ENCODE results near the gene KRTAP9-8. TPM values are rescaled to one million over a fixed set of nuclear protein-coding genes. Genes with fewer than 3 reads are reported as not detected.

Gene KRTAP9-8
- total and polyA plus RNA-seq, 2 of the 8 experiments (the other 6 are each of a cell fraction or from before 2014, with no cell fraction given): not detected

- no peak for TF ChIP-seq EGR1 (IDR thresholded peaks at IDR 0.05; ENCODE audit: borderline replicate concordance, low read depth, low read length)
Measured at GRCh38 chr17:41265078-41265477, 27.3 kb downstream of the KRTAP9-8 start, which contains the start of gene KRTAP9-6 (continued).

DNA sequence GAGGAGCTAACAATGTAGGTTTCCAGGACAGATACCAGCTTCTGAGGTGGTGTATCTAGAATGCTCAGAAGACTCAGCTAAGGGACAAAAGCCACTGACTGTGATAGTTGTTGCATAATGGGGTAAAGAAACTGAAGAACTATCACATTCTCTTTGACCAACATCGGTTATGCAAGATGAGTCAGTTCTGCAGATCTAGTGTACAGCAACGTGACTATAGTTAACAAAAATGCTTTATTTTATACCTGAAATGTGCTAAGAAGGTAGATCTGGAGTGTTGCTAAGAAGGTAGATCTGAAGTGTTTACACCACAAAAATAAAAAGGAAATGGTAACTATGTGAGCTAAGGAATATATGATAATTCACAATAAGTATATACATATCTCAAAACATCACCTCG lies 29.9 kb downstream of the KRTAP9-8 start:
- Histone ChIP-seq H3K79me2 (ENCODE audit: control insufficient read depth in 1 of 2, insufficient read depth in 2 of 2, low read length in 2 of 2) (no peaks in the 10 kb centered on the region), H3K56ac (replicated peaks; ENCODE audit: insufficient read length, low read depth, low read length) (no peak overlapping the region), H2BK15ac (ENCODE audit: low read length) (no peak overlapping the region), H3K27me3 (replicated peaks in 1 of 4; ENCODE audit: control insufficient read depth in 3 of 4, extremely low read depth in 1 of 4, insufficient read depth in 3 of 4, low read length in 3 of 4) (no peaks in the 10 kb centered on the region), H3K36me3 (ENCODE audit: control insufficient read depth in 2 of 4, insufficient read depth in 4 of 4, low read length in 3 of 4) (no peaks in the 10 kb centered on the region), H3K9me3 (ENCODE audit: insufficient read depth in 2 of 2, low read depth in 1 of 2, low read length in 1 of 2) (no peaks in the 10 kb centered on the region), H3K4me1 (replicated peaks in 1 of 4; ENCODE audit: control insufficient read depth in 3 of 4, insufficient read depth in 4 of 4, low read length in 3 of 4) (no peaks in the 10 kb centered on the region), H3K18ac (ENCODE audit: extremely low read depth, low read length) (no peak overlapping the region), H3K9ac (replicated peaks in 1 of 4; ENCODE audit: extremely low read depth in 1 of 4, low read depth in 3 of 4, low read length in 3 of 4) (no peak overlapping the region), H4K8ac (ENCODE audit: extremely low read depth, insufficient read depth, low read length) (no peak overlapping the region), H3K23me2 (ENCODE audit: low read depth, low read length) (no peaks in the 10 kb centered on the region), H3K23ac (ENCODE audit: insufficient read length) (no peak overlapping the region), H2BK120ac (replicated peaks; ENCODE audit: low read depth, low read length) (no peak overlapping the region), H3K27ac (ENCODE audit: low read depth, low read length) (no peak overlapping the region), H2BK5ac (ENCODE audit: low read depth, low read length) (no peak overlapping the region), H4K91ac (replicated peaks; ENCODE audit: insufficient read length, low read length) (no peak overlapping the region), H2BK20ac (ENCODE audit: low read length) (no peak overlapping the region), H3K4me3 (ENCODE audit: extremely low read depth in 1 of 4, insufficient read depth in 2 of 4, low read depth in 3 of 4, low read length in 4 of 4) (no peak overlapping the region), H2AFZ (ENCODE audit: low read length) (no peak overlapping the region), H3K79me1 (ENCODE audit: low read depth, low read length) (no peaks in the 10 kb centered on the region), H3K4ac (replicated peaks; ENCODE audit: insufficient read length, low read depth, low read length) (no peak overlapping the region), H4K20me1 (replicated peaks in 1 of 2; ENCODE audit: control insufficient read depth in 1 of 2, insufficient read depth in 2 of 2, low read length in 2 of 2) (no peaks in the 10 kb centered on the region), H2BK12ac (ENCODE audit: low read depth, low read length) (no peak overlapping the region), H2AK5ac (ENCODE audit: low read depth, low read length) (no peak overlapping the region), H3K14ac (ENCODE audit: insufficient read length) (no peak overlapping the region), H4K5ac (ENCODE audit: insufficient read length, low read depth, low read length) (no peak overlapping the region), H3K4me2 (ENCODE audit: insufficient read depth in 1 of 2, low read depth in 2 of 2, low read length in 2 of 2) (no peak overlapping the region)
- FAIRE-seq (no peak), DNase-seq (ENCODE audit: low read depth in 1 of 2, low spot score in 2 of 2) (no peak)
- no CpG with 5 or more reads among the region's 3 CpGs for WGBS, 2 experiments (ENCODE audit: extremely low coverage in 1 of 2, insufficient coverage in 1 of 2, insufficient read length in 1 of 2, insufficient replicate concordance in 2 of 2, low coverage in 1 of 2, low lambda C conversion rate in 2 of 2, missing lambda C conversion rate in 1 of 2)
- ChIA-PET CTCF (ENCODE audit: partially characterized antibody) (no interaction called here), POLR2A (ENCODE audit: partially characterized antibody) (no interaction called here)
- TF ChIP-seq SIN3A (conservative IDR thresholded peaks at IDR 0.05 in 1 of 2, IDR thresholded peaks at IDR 0.05 in 1 of 2; ENCODE audit: low read depth in 1 of 2, low read length in 2 of 2) (no peak), POLR2AphosphoS5 (IDR thresholded peaks at IDR 0.05; ENCODE audit: low read depth, low read length) (no peak), PHF8 (conservative IDR thresholded peaks at IDR 0.05; ENCODE audit: low read depth, low read length) (no peak), CREB1 (IDR thresholded peaks at IDR 0.05) (no peak), EZH2 (IDR thresholded peaks at IDR 0.05; ENCODE audit: low read depth, low read length, severe bottlenecking) (no peak), RBBP5 (IDR thresholded peaks at IDR 0.05; ENCODE audit: borderline replicate concordance, low read depth, low read length) (no peak), POLR2A (IDR thresholded peaks at IDR 0.05; ENCODE audit: control extremely low read depth in 1 of 2, low read depth in 2 of 2, low read length in 2 of 2) (no peak), SAP30 (IDR thresholded peaks at IDR 0.05; ENCODE audit: insufficient read depth, insufficient replicate concordance, low read length) (no peak), BCL11A (IDR thresholded peaks at IDR 0.05; ENCODE audit: low read depth in 2 of 2, low read length in 2 of 2) (no peak), KDM4A (IDR thresholded peaks at IDR 0.05; ENCODE audit: low read depth, low read length, severe bottlenecking) (no peak), FOSL1 (IDR thresholded peaks at IDR 0.05; ENCODE audit: insufficient read depth, low read depth, low read length) (no peak), KDM5A (IDR thresholded peaks at IDR 0.05; ENCODE audit: low read length) (no peak), ZNF274 (IDR thresholded peaks at IDR 0.05; ENCODE audit: borderline replicate concordance, extremely low read depth, low read length) (no peak)

All from H1 (cell line).